Neural cell (in vitro differentiated cells): Measurements from ENCODE around the gene ANKFY1. TPM values are rescaled to one million over a fixed set of nuclear protein-coding genes. Genes with fewer than 3 reads are reported as not detected.

Source experiments
- H2AFZ ChIP-seq: fragments of 200-600, 300-800 bp; sonication (generic), shearing (Covaris generic); 2 replicates; pipeline ENCODE4 v1.6.0; 2014; ENCODE audit warnings: low read depth, mild to moderate bottlenecking, antibody characterized with exemption, low read length, moderate library complexity
- H3F3A ChIP-seq: fragments of 200-600 bp; shearing (Covaris generic); 2 replicates; pipeline ENCODE4 v1.6.1; 2016; ENCODE audit warnings: mild to moderate bottlenecking, moderate library complexity, mixed read lengths, antibody characterized with exemption, low read length; ENCODE audit not compliant: insufficient read depth, poor library complexity, severe bottlenecking
- H3K27ac ChIP-seq: fragments of 200-600, 300-800 bp; sonication (generic), shearing (Covaris generic); 2 replicates; pipeline ENCODE4 v1.5.1; 2014; ENCODE audit warnings: mild to moderate bottlenecking, low read length, moderate library complexity
- H3K27me3 ChIP-seq: fragments of 300-800, 200-600 bp; sonication (generic), shearing (Covaris generic); 2 replicates; pipeline ENCODE4 v1.6.0; 2014; ENCODE audit warnings: mild to moderate bottlenecking, low read depth, low read length, moderate library complexity; ENCODE audit not compliant: insufficient read depth
- H3K36me3 ChIP-seq: fragments of 300-800, 200-600 bp; sonication (generic), shearing (Covaris generic); 2 replicates; pipeline ENCODE4 v1.5.1; 2014; ENCODE audit warnings: mild to moderate bottlenecking, antibody characterized with exemption, low read length, moderate library complexity; ENCODE audit not compliant: insufficient read depth
- H3K4me2 ChIP-seq: fragments of 300-800, 200-600 bp; sonication (generic), shearing (Covaris generic); 2 replicates; pipeline ENCODE4 v1.6.0; 2014; ENCODE audit warnings: mild to moderate bottlenecking, low read length
- H3K4me3 ChIP-seq: fragments of 300-800, 200-600 bp; sonication (generic), shearing (Covaris generic); 2 replicates; pipeline ENCODE4 v1.5.1; 2014; ENCODE audit warnings: mild to moderate bottlenecking, low read length, moderate library complexity
- H3K79me2 ChIP-seq: fragments of 200-600 bp; shearing (Covaris generic); replicated peaks from 2 replicates; pipeline ENCODE4 v1.6.0; 2014; ENCODE audit warnings: mild to moderate bottlenecking, low read length, moderate library complexity; ENCODE audit not compliant: insufficient read depth
- H3K9ac ChIP-seq: fragments of 300-800, 200-600 bp; sonication (generic), shearing (Covaris generic); 2 replicates; pipeline ENCODE4 v1.6.1; 2016; ENCODE audit warnings: mild to moderate bottlenecking, low read length, mixed read lengths
- H3K9me2 ChIP-seq: fragments of 200-600 bp; shearing (Covaris generic); 2 replicates; pipeline ENCODE4 v1.6.1; 2016; ENCODE audit warnings: mild to moderate bottlenecking, low read length, mixed read lengths; ENCODE audit not compliant: insufficient read depth
- H3K9me3 ChIP-seq: fragments of 200-600, 300-800 bp; sonication (generic), shearing (Covaris generic); 2 replicates; pipeline ENCODE4 v1.6.1; 2016; ENCODE audit warnings: mild to moderate bottlenecking, mixed run types, low read length, moderate library complexity, mixed read lengths
- H4K20me1 ChIP-seq: fragments of 200-600 bp; shearing (Covaris generic); 2 replicates; pipeline ENCODE4 v1.6.1; 2016; ENCODE audit warnings: mild to moderate bottlenecking, mixed run types; ENCODE audit not compliant: insufficient read depth
- CTCF ChIP-seq: fragments of 450-650 bp; IDR thresholded peaks from 2 replicates; pipeline ENCODE4 v1.5.1; 2014; ENCODE audit warnings: antibody characterized with exemption, mild to moderate bottlenecking, moderate library complexity; ENCODE audit not compliant: poor library complexity, severe bottlenecking
- EP300 ChIP-seq: fragments of 450-650 bp; conservative IDR thresholded peaks from 2 replicates; pipeline ENCODE4 v1.6.1; 2014; ENCODE audit warnings: antibody characterized with exemption, mild to moderate bottlenecking, moderate library complexity; ENCODE audit not compliant: poor library complexity, severe bottlenecking
- EZH2 ChIP-seq: fragments of 200-600, 300-800 bp; shearing (Covaris generic), sonication (generic); IDR thresholded peaks from 2 replicates; pipeline ENCODE4 v1.6.1; 2014; ENCODE audit warnings: antibody characterized with exemption, low read length, borderline replicate concordance, mild to moderate bottlenecking; ENCODE audit not compliant: insufficient read depth, poor library complexity, severe bottlenecking
- MXI1 ChIP-seq: fragments of 450-650 bp; conservative IDR thresholded peaks from 2 replicates; pipeline ENCODE4 v1.6.1; 2014; ENCODE audit warnings: antibody characterized with exemption, mild to moderate bottlenecking; ENCODE audit not compliant: poor library complexity, severe bottlenecking
- POLR2AphosphoS5 ChIP-seq: IDR thresholded peaks from 2 replicates; pipeline ENCODE4 v1.6.1; 2012
- RAD21 ChIP-seq: fragments of 450-650 bp; conservative IDR thresholded peaks from 2 replicates; pipeline ENCODE4 v1.6.1; 2014; ENCODE audit warnings: antibody characterized with exemption, mild to moderate bottlenecking, moderate library complexity
- SMC3 ChIP-seq: fragments of 450-650 bp; conservative IDR thresholded peaks from 2 replicates; pipeline ENCODE4 v1.6.1; 2014; ENCODE audit warnings: antibody characterized with exemption, mild to moderate bottlenecking, moderate library complexity; ENCODE audit not compliant: poor library complexity
- TAF1 ChIP-seq: IDR thresholded peaks from 2 replicates; pipeline ENCODE4 v1.6.1; 2012; ENCODE audit warnings: low read depth
- polyA plus RNA-seq: library from polyadenylated mRNA; depleted of rRNA; stranded (reverse); fragments of >200 nt; gene quantifications from 2 replicates; pipeline ENCODE4 v1.2.3, GENCODE V29; 2014
- TF ChIP-seq, protein P1 (sequence below): IDR thresholded peaks from 2 replicates; pipeline ENCODE4 v1.6.1; 2012; ENCODE audit warnings: borderline replicate concordance

ANKFY1 gene
- polyA plus RNA-seq, 1 donor from 2014 or later, result 25.6 TPM

- Histone ChIP-seq H3K4me2 (no peak overlapping the region), H3K9me2 (no peaks in the 10 kb centered on the region), H3K79me2 (peaks cover 8% of the 10 kb centered on the region), H4K20me1 (no peaks in the 10 kb centered on the region), H3K9ac (no peak overlapping the region), H2AFZ (no peak overlapping the region), H3F3A (no peaks in the 10 kb centered on the region), H3K4me3 (no peak overlapping the region), H3K9me3 (no peaks in the 10 kb centered on the region), H3K36me3 (peaks cover 5% of the 10 kb centered on the region), H3K27ac (no peak overlapping the region), H3K27me3 (no peaks in the 10 kb centered on the region)
- TF ChIP-seq, protein P1, sequence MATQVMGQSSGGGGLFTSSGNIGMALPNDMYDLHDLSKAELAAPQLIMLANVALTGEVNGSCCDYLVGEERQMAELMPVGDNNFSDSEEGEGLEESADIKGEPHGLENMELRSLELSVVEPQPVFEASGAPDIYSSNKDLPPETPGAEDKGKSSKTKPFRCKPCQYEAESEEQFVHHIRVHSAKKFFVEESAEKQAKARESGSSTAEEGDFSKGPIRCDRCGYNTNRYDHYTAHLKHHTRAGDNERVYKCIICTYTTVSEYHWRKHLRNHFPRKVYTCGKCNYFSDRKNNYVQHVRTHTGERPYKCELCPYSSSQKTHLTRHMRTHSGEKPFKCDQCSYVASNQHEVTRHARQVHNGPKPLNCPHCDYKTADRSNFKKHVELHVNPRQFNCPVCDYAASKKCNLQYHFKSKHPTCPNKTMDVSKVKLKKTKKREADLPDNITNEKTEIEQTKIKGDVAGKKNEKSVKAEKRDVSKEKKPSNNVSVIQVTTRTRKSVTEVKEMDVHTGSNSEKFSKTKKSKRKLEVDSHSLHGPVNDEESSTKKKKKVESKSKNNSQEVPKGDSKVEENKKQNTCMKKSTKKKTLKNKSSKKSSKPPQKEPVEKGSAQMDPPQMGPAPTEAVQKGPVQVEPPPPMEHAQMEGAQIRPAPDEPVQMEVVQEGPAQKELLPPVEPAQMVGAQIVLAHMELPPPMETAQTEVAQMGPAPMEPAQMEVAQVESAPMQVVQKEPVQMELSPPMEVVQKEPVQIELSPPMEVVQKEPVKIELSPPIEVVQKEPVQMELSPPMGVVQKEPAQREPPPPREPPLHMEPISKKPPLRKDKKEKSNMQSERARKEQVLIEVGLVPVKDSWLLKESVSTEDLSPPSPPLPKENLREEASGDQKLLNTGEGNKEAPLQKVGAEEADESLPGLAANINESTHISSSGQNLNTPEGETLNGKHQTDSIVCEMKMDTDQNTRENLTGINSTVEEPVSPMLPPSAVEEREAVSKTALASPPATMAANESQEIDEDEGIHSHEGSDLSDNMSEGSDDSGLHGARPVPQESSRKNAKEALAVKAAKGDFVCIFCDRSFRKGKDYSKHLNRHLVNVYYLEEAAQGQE, result no peak
- TF ChIP-seq RAD21, result no peak
- no peak for TF ChIP-seq POLR2AphosphoS5
- TF ChIP-seq MXI1, result no peak
- no peak for TF ChIP-seq TAF1
- no peak for TF ChIP-seq EZH2
- no peak for TF ChIP-seq EP300
- TF ChIP-seq SMC3, result no peak
- no peak for TF ChIP-seq CTCF
Measured at GRCh38 chr17:4124999-4125398, 138.8 kb downstream of the ANKFY1 start.

DNA sequence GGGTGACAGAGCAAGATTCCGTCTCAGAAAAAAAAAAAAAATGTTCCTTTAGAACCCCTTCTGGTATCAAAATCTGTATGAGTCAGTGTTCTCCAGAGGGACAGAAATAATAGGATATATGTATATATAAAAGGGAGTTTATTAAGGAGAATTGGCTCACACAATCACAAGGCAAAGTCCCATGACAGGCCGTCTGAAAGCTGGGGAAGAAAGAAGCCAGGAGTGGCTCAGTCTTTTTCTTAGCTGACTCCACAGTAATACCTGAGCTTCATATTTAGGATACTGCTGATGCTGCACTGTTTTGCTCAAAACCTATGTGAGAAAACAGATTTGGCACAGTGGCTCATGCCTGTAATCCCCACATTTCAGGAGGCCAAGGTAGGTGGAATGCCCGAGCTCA lies 143.4 kb downstream of the ANKFY1 start:
- Histone ChIP-seq H3K36me3 (peaks cover 9% of the 10 kb centered on the region), H3F3A (no peaks in the 10 kb centered on the region), H3K9me2 (no peaks in the 10 kb centered on the region), H4K20me1 (no peaks in the 10 kb centered on the region), H2AFZ (no peak overlapping the region), H3K27ac (no peak overlapping the region), H3K79me2 (no peaks in the 10 kb centered on the region), H3K4me3 (no peak overlapping the region), H3K9ac (no peak overlapping the region), H3K9me3 (no peaks in the 10 kb centered on the region), H3K4me2 (no peak overlapping the region), H3K27me3 (no peaks in the 10 kb centered on the region)
- TF ChIP-seq, protein P1, result no peak
- TF ChIP-seq RAD21 (no peak), EZH2 (no peak), CTCF (no peak), POLR2AphosphoS5 (no peak), MXI1 (no peak), SMC3 (no peak), TAF1 (no peak), EP300 (no peak)
